K562 (cell line): ENCODE results near the gene ELF2. TPM values are rescaled to one million over a fixed set of nuclear protein-coding genes. Genes with fewer than 3 reads are reported as not detected.

Experiments used
- AFF1 ChIP-seq, 2 experiments: fragments of 450-650 bp; IDR thresholded peaks; 2 replicates each; pipeline ENCODE4 v1.6.1; 2018; ENCODE audit warnings: mild to moderate bottlenecking in 2 of 2, low read depth in 1 of 2; ENCODE audit not compliant: partially characterized antibody in 2 of 2
- CCNT2 ChIP-seq: IDR thresholded peaks from 2 replicates; pipeline ENCODE4 v1.6.1; 2011; ENCODE audit warnings: borderline replicate concordance, low read depth, mild to moderate bottlenecking, moderate library complexity, mixed read lengths, low read length; ENCODE audit not compliant: insufficient read length; ENCODE audit errors: extremely low read depth
- CTBP1 ChIP-seq: fragments of 450-650 bp; IDR thresholded peaks from 2 replicates; pipeline ENCODE4 v1.6.1; 2016; ENCODE audit warnings: borderline replicate concordance
- E4F1 ChIP-seq: fragments of 250-450 bp; sonication (Bioruptor Pico); IDR thresholded peaks from 2 replicates; pipeline ENCODE4 v1.5.0; 2021; ENCODE audit warnings: mild to moderate bottlenecking, borderline replicate concordance
- GABPB1 ChIP-seq: sonication (generic); formaldehyde crosslinking; IDR thresholded peaks from 2 replicates; pipeline ENCODE4 v1.8.0; 2022; ENCODE audit warnings: mild to moderate bottlenecking, missing genetic modification reagents
- HMGN3 ChIP-seq: IDR thresholded peaks from 2 replicates; pipeline ENCODE4 v1.6.1; 2011; ENCODE audit warnings: borderline replicate concordance, low read depth, mild to moderate bottlenecking, mixed read lengths, low read length; ENCODE audit not compliant: insufficient read length; ENCODE audit errors: extremely low read depth
- HNRNPL ChIP-seq: fragments of 200-400 bp; formaldehyde crosslinking; IDR thresholded peaks from 2 replicates; pipeline ENCODE4 v1.6.1; 2017; ENCODE audit warnings: low read depth, mild to moderate bottlenecking, low read length
- MNT ChIP-seq, 2 experiments: fragments of 450-650 bp; conservative IDR thresholded peaks; 2 replicates each; pipeline ENCODE4 v1.6.1; 2017; ENCODE audit warnings: mild to moderate bottlenecking in 2 of 2, moderate library complexity in 2 of 2
- RBFOX2 ChIP-seq: fragments of 200-400 bp; formaldehyde crosslinking; IDR thresholded peaks from 2 replicates; pipeline ENCODE4 v1.6.1; 2017; ENCODE audit warnings: low read depth, mild to moderate bottlenecking, low read length, moderate library complexity
- SIN3B ChIP-seq: fragments of 450-650 bp; IDR thresholded peaks from 2 replicates; pipeline ENCODE4 v1.6.1; 2017; ENCODE audit warnings: low read depth, mild to moderate bottlenecking, moderate library complexity
- SUPT5H ChIP-seq: fragments of 450-650 bp; IDR thresholded peaks from 2 replicates; pipeline ENCODE4 v1.6.1; 2016
- YY1 ChIP-seq, 3 experiments: IDR thresholded peaks; 2 replicates each; pipeline ENCODE4 v1.6.1; 2011; ENCODE audit warnings: low read length in 2 of 3, mild to moderate bottlenecking in 2 of 3, moderate library complexity in 2 of 3, borderline replicate concordance in 1 of 3, control low read depth in 1 of 3, low read depth in 1 of 3; ENCODE audit not compliant: insufficient read depth in 3 of 3, insufficient replicate concordance in 2 of 3, control insufficient read depth in 1 of 3, insufficient read length in 1 of 3; ENCODE audit errors: extremely low read depth in 1 of 3
- ZFP30 ChIP-seq: fragments of 250-450 bp; sonication (Bioruptor Pico); IDR thresholded peaks from 2 replicates; pipeline ENCODE4 v1.8.0; 2022; ENCODE audit warnings: moderate library complexity, mild to moderate bottlenecking, inconsistent platforms, borderline replicate concordance
- ZNF740 ChIP-seq, 3 experiments: fragments of 200-800 bp in 1 of 3; sonication (Bioruptor generic) in 1 of 3; sonication (generic) in 1 of 3; formaldehyde crosslinking in 1 of 3; IDR thresholded peaks; 2 replicates each; pipeline versions ENCODE4 v1.6.1 to v1.8.0; 2016 to 2022; ENCODE audit warnings: mild to moderate bottlenecking in 2 of 3, missing compliant biosample characterization in 2 of 3, missing genetic modification characterization in 2 of 3, missing genetic modification reagents in 1 of 3
- ZNF766 ChIP-seq: fragments of 200-800 bp; sonication (Bioruptor generic); conservative IDR thresholded peaks from 2 replicates; pipeline ENCODE4 v1.6.1; 2016; ENCODE audit warnings: missing genetic modification characterization, missing compliant biosample characterization
- polyA plus RNA-seq, 8 experiments: library from polyadenylated mRNA; depleted of rRNA in 4 of 8; stranded (reverse) in 5 of 8; unstranded in 3 of 8; fragments of >200 nt; fragmentation: Nextera tagmentation in 2 of 8; fragmentation: Illumina TruSeq in 1 of 8; extraction: Ambion mirVana in 2 of 8; extraction: Trizol in 1 of 8; gene quantifications; 2 replicates each; pipeline versions ENCODE4 v1.2.1 to v1.2.3, GENCODE V29; 2011 to 2014; ENCODE audit warnings: inconsistent platforms in 1 of 8, missing spikeins in 1 of 8
- total RNA-seq, 7 experiments: library from RNA; depleted of rRNA in 6 of 7; stranded (reverse); fragments of >200 nt in 6 of 7; fragmentation: Illumina TruSeq in 2 of 7; extraction: Trizol in 2 of 7; gene quantifications; 2 replicates each; pipeline versions ENCODE4 v1.2.1 to v1.2.3, GENCODE V29; 2011 to 2021; ENCODE audit warnings: low replicate concordance in 1 of 7

The ELF2 gene
- total and polyA plus RNA-seq, 9 of the 15 experiments (the other 6 are each of a cell fraction or from before 2014, with no cell fraction given) = 9.4 to 58.7 (median 41.6) TPM

GRCh38 chr4:139177869-139178619, 1.0 kb upstream of the ELF2 start (continued):
- TF ChIP-seq E4F1 (CRISPR knock-in tag) (no peak), ZNF740 (CRISPR knock-in tag; IDR thresholded peaks at IDR 0.05) (no peak), ZNF740 (tag; IDR thresholded peaks at IDR 0.05) (no peak), GABPB1 (peak; percentile 39; the same call in 1 of the 2 replicates), CTBP1 (peak; percentile 89), SUPT5H (peak; percentile 91), HNRNPL (0 out of 2 replicates have a peak, but pooled peaks have one; percentile 64), ZFP30 (no peak), HMGN3 (peak; percentile 96), ZNF766 (CRISPR knock-in tag) (0 out of 2 replicates have a peak, but pooled peaks have one; percentile 74), CCNT2 (peak; percentile 97), RBFOX2 (peak; percentile 97), MNT (conservative IDR thresholded peaks at IDR 0.05) (peak in 1 of 2 experiments; percentile 12; a peak in 1 of 4 replicates), AFF1 (IDR thresholded peaks at IDR 0.05; ENCODE audit: low read depth in 1 of 2, partially characterized antibody in 2 of 2) (peak in 1 of 2 experiments; percentile 35), YY1 (IDR thresholded peaks at IDR 0.05; ENCODE audit: borderline replicate concordance in 1 of 3, control insufficient read depth in 1 of 3, extremely low read depth in 1 of 3, insufficient read depth in 3 of 3, insufficient read length in 1 of 3, insufficient replicate concordance in 2 of 3, low read depth in 1 of 3, low read length in 2 of 3) (peak in 2 of 3 experiments; percentile 73 to 84), SIN3B (0 out of 2 replicates have a peak, but pooled peaks have one; percentile 38)
